Measurements from ENCODE around the gene MPP3.

Gene MPP3

DNA sequence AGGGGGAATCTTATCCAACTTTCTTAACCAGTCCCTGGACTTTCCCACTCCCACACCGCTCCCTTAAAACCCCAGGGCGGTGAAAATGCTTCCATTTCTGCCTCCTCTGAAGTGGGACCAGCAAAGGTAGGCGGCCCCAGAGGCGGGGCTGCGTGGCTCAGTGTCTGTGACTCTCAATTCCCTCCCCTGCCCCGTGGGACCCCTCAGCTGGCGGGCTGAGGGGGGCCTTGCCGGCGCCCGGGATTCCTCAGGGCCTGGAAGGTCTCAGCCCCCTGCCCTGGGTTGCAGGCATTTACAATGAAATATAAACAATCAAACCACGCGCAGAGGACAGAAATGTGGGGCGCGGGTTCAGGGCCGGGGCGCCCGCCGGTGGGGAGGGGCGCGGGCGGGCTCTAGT lies 78.0 kb downstream of the MPP3 start:
- DNase-seq (ENCODE audit: low read depth in 2 of 3, low spot score in 2 of 3) = no peak

DNA sequence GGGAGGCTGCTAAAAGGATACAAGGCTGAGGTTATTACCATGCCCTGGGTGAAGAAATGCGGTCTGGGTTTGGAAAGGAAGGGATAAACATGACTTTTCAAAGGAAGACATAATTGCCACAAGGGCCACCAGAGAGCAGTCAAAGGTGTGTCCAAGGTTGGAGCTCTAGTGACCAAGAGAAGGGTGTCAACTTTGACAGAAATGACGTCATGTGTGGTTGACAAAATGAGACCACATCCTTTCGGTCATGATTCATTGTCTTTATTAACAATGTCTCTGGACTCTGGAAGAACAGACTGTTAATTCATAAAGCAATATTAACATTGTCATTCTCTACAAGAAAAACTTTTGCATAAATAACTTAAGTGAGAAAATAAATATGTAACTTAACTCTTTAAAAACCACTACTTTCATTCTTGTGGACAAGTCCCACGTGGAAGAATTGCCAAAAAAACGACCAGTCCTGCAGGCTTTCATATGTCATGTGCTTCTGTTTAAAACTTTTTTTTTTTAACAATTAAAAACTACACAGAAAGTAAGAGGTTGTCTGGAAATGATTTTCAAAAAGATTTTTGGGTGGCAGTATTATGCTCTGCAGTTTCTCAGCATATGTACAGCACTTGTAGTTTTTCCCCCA lies 79.3 kb downstream of the MPP3 start:
- no peak for DNase-seq (ENCODE audit: low read depth in 2 of 3, low spot score in 2 of 3)
